ENCODE measurements around the gene RFX3.

RFX3 gene

GRCh38 chr9:3433754-3434153 is 92.0 kb downstream of the RFX3 start:
- no peak for DNase-seq (ENCODE audit: low spot score)

DNA sequence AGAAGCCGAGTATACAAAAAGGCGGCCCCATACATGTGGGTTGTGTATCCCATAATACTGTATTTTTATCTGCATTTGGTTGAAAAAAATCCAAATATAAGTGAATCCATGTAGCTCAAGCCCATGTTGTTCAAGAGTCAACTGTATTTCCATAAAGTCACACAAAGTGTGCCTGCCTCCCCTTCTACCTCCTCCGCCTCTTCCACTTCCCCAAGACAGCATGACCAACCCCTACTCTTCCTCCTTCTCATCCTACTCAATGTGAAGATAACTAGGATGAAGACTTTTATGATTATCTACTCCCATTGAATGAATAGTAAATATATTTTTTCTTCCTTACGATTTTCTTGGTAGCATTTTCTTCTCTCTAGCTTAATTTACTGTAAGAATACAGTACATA is 92.7 kb downstream of the RFX3 start:
- no peak for DNase-seq (ENCODE audit: low spot score)

DNA sequence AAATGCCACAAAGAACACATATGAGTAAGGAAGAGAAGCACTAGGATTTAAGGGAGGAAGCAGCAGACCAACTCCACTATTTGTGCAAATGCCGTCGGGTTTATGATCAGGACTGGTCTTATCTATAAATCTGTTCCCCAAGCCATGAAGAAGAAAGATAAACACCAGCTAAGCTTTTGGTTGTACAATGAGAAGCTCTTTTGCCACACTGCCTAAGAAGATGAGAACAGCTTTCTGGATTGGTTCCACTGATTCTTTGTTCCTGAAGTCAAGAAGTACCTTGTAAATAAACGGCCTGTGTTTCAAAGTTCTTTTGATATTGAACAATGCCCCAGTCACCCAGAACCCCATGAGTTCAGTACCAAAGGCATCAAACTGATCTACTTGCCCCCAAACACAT is 93.9 kb downstream of the RFX3 start:
- DNase-seq (ENCODE audit: low spot score) = no peak

- no peak for DNase-seq (ENCODE audit: low spot score)
Observed at GRCh38 chr9:3419893-3420292, 105.9 kb downstream of the RFX3 start.

DNA sequence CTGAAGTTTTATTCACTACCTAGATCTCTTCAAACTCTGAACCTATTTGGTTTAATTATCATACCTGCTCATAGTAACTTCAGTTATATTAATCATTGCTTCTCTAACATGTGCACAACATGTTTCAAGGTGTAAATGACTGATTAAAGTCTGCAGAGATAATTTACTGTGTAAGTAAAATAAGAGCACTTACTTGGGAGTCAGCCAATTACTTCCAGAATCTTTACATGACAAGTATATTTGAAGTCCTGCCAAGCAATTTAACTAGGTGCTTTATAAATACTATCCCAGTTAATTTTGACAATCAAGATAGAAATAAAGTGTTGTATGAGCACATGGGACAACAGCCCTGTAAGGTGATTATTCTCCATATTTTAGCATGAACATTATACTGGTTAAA is 109.9 kb downstream of the RFX3 start:
- DNase-seq (ENCODE audit: low spot score) = peak; percentile 8

- no peak for DNase-seq (ENCODE audit: low spot score)
Observed at GRCh38 chr9:3413984-3414383, 111.8 kb downstream of the RFX3 start.

- no peak for DNase-seq (ENCODE audit: low spot score)
Observed at GRCh38 chr9:3410461-3410860, 115.3 kb downstream of the RFX3 start.

DNA sequence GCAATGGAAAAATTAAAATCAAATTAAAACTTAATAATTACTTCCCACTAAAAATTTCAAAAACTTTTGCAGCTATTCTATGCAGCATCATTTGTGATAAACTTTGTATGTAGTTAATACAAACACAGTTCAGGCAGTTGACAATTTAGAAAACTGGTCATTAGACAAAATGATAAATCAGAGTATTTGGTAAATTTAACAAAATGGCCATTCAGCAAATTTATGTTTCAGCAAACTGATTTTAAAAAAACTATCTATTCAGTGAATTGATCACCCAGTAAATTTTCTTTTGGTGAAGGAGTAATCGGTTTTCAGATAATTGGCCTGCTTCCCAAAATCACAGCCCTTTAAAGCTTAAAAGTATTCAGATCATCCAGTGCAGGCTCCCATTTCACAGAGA is 116.3 kb downstream of the RFX3 start:
- no peak for DNase-seq (ENCODE audit: low spot score)

DNA sequence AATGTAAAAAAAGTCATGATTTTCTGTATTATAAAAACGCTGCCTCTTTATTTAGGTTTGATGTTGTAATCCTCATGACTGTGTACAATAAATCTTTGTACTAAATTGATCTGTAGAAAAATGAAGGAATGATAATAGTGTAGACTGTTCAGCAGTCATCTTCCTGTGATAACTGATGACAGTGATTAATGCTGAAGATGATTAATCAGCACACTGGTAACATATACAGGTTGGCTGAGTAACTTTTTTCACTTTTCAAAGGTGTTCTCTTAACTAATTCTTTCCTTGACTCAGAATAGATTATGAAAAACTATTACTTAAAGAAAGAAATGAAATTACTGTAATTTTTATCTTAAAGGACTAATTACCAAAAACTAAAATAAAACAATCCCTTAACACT is 122.5 kb downstream of the RFX3 start:
- no peak for DNase-seq (ENCODE audit: low spot score)

- DNase-seq (ENCODE audit: low spot score) = no peak
Observed at GRCh38 chr9:3401221-3401954, 124.4 kb downstream of the RFX3 start.

- no peak for DNase-seq (ENCODE audit: low spot score)
Observed at GRCh38 chr9:3398232-3398648, 127.6 kb downstream of the RFX3 start.

- no peak for DNase-seq (ENCODE audit: low spot score)
Observed at GRCh38 chr9:3397766-3398165, 128.0 kb downstream of the RFX3 start.

- no peak for DNase-seq (ENCODE audit: low spot score)
Observed at GRCh38 chr9:3391414-3391813, 134.4 kb downstream of the RFX3 start.

- DNase-seq (ENCODE audit: low spot score) = no peak
Observed at GRCh38 chr9:3386753-3387152, 139.0 kb downstream of the RFX3 start.

DNA sequence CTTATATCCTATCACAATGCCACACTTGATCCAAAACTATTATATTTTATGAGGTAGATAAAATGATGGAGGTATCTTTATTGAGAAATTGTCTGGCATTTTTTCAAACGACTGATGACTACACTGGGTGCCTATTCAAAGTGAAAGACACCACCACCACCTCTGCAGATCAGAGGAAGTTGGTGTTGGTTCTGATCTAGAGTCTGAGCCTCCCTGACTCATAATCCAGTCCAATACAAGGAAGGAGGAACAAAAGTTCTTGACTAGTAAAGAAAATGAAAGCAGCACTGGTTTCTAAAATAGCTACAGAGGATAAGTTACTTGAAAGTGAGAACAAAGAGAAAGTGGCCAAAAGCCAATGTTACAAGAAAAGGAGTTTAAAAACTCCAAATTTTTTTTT is 139.9 kb downstream of the RFX3 start:
- no peak for DNase-seq (ENCODE audit: low spot score)

GRCh38 chr9:3371842-3372241 is 154.0 kb downstream of the RFX3 start:
- no peak for DNase-seq (ENCODE audit: low spot score)

DNA sequence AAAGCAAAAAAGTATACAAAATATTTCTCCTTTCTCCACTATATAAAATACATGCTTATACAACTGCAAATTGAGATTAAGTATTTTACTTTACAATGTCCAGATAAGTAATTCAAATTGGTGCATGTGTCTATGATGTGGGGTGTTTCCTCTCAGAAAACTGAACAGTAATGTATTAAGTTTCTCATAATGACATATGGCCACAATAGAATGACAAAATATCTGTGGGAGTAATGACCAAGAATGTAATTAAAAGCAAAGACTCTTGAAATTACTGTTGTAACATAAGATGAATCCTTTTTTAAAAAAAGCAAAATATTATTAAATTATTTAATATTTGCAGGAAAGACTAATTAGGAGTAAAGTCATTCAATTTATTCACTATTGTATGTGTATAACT is 155.1 kb downstream of the RFX3 start:
- no peak for DNase-seq (ENCODE audit: low spot score)

- DNase-seq (ENCODE audit: low spot score) = no peak
Observed at GRCh38 chr9:3367185-3367584, 158.6 kb downstream of the RFX3 start.

- no peak for DNase-seq (ENCODE audit: low spot score)
Observed at GRCh38 chr9:3361689-3362392, 164.0 kb downstream of the RFX3 start.

- no peak for DNase-seq (ENCODE audit: low spot score)
Observed at GRCh38 chr9:3361116-3361515, 164.7 kb downstream of the RFX3 start.

- DNase-seq (ENCODE audit: low spot score) = no peak
Observed at GRCh38 chr9:3360245-3360644, 165.6 kb downstream of the RFX3 start.

- DNase-seq (ENCODE audit: low spot score) = no peak
Observed at GRCh38 chr9:3359778-3360177, 166.0 kb downstream of the RFX3 start.

DNA sequence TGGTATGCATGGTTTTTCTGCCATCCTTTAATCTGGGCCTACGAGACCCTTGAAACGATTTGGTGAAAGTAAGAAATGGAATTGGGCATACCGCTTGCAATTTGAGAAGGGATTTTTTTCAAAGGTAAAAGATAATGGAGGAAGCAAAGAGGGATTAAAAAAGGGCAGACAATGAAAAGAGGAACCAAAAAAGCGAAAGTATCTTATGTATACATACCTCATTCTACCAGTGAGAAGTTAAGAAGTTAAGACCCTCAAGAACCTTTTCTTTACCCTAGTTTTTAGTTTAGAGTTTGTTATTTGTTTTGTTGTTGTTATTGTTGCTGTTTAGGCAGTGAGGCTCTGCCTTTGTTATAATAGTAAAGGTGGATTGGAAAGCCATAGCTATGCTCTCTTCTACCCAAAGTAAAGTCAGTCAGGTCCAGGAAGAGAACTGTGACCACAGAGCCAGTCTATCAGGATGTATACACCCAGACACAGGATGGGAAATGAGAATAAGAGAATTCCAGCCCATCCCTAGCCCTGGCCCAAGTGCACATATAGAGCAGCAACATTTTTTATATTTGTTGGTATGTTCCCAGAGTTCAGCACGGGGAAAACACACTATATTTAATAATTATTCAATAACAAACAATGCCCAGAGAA is 166.6 kb downstream of the RFX3 start:
- no peak for DNase-seq (ENCODE audit: low spot score)
